Loucy (cell line): ENCODE measurements around the gene C4B.
"Not testable (repeated sequence)": the region's sequence is repeated elsewhere in the genome, so short reads cannot be mapped to it uniquely, and the experiment has no call there.

Experiments
- H2AFZ ChIP-seq: fragments of 200-600 bp; sonication (generic); 2 replicates; pipeline ENCODE4 v1.6.0; 2016; ENCODE audit warnings: antibody characterized with exemption, mild to moderate bottlenecking, low read length, moderate library complexity
- H3F3A ChIP-seq: fragments of 200-600 bp; 2 replicates; pipeline ENCODE4 v1.6.0; 2016; ENCODE audit warnings: antibody characterized with exemption, low read depth, mild to moderate bottlenecking
- H3K27me3 ChIP-seq: fragments of 200-600 bp; sonication (generic); 2 replicates; pipeline ENCODE4 v1.6.1; 2014; ENCODE audit warnings: low read length, mild to moderate bottlenecking; ENCODE audit not compliant: insufficient read depth, poor library complexity, severe bottlenecking
- H3K36me3 ChIP-seq: fragments of 200-600 bp; sonication (generic); 2 replicates; pipeline ENCODE4 v1.6.1; 2016; ENCODE audit warnings: low read length; ENCODE audit not compliant: insufficient read depth
- H3K4me1 ChIP-seq: fragments of 200-600 bp; sonication (generic); 2 replicates; pipeline ENCODE4 v1.5.1; 2014; ENCODE audit warnings: low read length, mild to moderate bottlenecking; ENCODE audit not compliant: insufficient read depth, poor library complexity, severe bottlenecking
- H3K4me2 ChIP-seq: fragments of 200-600 bp; sonication (generic); 2 replicates; pipeline ENCODE4 v1.6.0; 2014; ENCODE audit warnings: antibody characterized with exemption, low read length, low read depth, mild to moderate bottlenecking; ENCODE audit not compliant: poor library complexity, severe bottlenecking
- H3K4me3 ChIP-seq: fragments of 200-600 bp; sonication (generic); 2 replicates; pipeline ENCODE4 v1.5.1; 2014; ENCODE audit warnings: low read length, mild to moderate bottlenecking, mixed read lengths; ENCODE audit not compliant: poor library complexity, severe bottlenecking
- H3K79me2 ChIP-seq: fragments of 200-600 bp; sonication (generic); 2 replicates; pipeline ENCODE4 v1.6.1; 2014; ENCODE audit warnings: low read length; ENCODE audit not compliant: insufficient read depth
- H3K9ac ChIP-seq: fragments of 200-600 bp; sonication (generic); 2 replicates; pipeline ENCODE4 v1.6.0; 2014; ENCODE audit warnings: mild to moderate bottlenecking, low read depth, low read length, moderate library complexity; ENCODE audit not compliant: poor library complexity, severe bottlenecking
- H3K9me2 ChIP-seq: fragments of 200-600 bp; sonication (generic); replicated peaks from 2 replicates; pipeline ENCODE4 v1.6.1; 2016; ENCODE audit warnings: low read depth, low read length, mixed read lengths
- H3K9me3 ChIP-seq: fragments of 200-600 bp; sonication (generic); 2 replicates; pipeline ENCODE4 v1.6.1; 2014; ENCODE audit warnings: mild to moderate bottlenecking, antibody characterized with exemption, low read length, low read depth; ENCODE audit not compliant: insufficient read depth
- H4K20me1 ChIP-seq: fragments of 200-600 bp; sonication (generic); 2 replicates; pipeline ENCODE4 v1.6.0; 2014; ENCODE audit warnings: antibody characterized with exemption, low read length, mild to moderate bottlenecking; ENCODE audit not compliant: insufficient read depth, poor library complexity, severe bottlenecking

Gene C4B

GRCh38 chr6:32010856-32011530 is 3.6 kb upstream of the C4B start:
- H3K27me3 ChIP-seq, H4K20me1 ChIP-seq, H3K79me2 ChIP-seq, H3K36me3 ChIP-seq, H3K4me3 ChIP-seq, H3F3A ChIP-seq, H3K9ac ChIP-seq, H3K4me1 ChIP-seq, H3K9me3 ChIP-seq, H2AFZ ChIP-seq, H3K9me2 ChIP-seq, H3K4me2 ChIP-seq: not testable (repeated sequence)

- H3K36me3 ChIP-seq, H3K9ac ChIP-seq, H3K9me2 ChIP-seq, H3K27me3 ChIP-seq, H3K4me1 ChIP-seq, H3K4me3 ChIP-seq, H3F3A ChIP-seq, H2AFZ ChIP-seq, H3K79me2 ChIP-seq, H3K4me2 ChIP-seq, H4K20me1 ChIP-seq, H3K9me3 ChIP-seq: not testable (repeated sequence)
These were observed 1.5 kb upstream of the C4B start for GRCh38 chr6:32012941-32013617.

DNA sequence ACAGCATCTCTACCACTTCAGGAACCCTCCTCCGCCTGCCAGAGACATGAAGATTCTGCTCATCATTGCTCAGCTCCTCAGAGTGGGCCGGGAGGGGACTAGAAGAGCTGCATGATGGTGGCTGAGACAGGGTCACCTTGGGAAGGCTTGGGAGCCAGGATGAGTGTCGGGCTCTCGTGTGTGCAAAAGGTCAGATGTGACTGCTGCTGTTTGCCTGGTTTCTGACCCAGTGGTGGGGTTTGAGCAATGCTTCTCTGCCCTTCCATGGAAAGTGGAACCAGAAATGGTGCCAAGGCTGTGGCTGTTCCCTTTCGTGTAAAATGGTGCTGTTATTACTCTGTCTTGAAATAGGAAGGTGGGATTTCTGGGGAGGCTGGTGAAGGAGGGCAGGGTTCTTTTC is 857 bp upstream of the C4B start:
- not testable (repeated sequence) for H3K79me2 ChIP-seq, H2AFZ ChIP-seq, H3K9me2 ChIP-seq, H3K4me2 ChIP-seq, H3K9ac ChIP-seq, H3K4me3 ChIP-seq, H3K9me3 ChIP-seq, H3F3A ChIP-seq, H4K20me1 ChIP-seq, H3K4me1 ChIP-seq, H3K36me3 ChIP-seq, H3K27me3 ChIP-seq

GRCh38 chr6:32022100-32022499 is 7.5 kb downstream of the C4B start:
- H3K79me2 ChIP-seq, H3K9me2 ChIP-seq, H3K4me3 ChIP-seq, H4K20me1 ChIP-seq, H3K36me3 ChIP-seq, H3K4me1 ChIP-seq, H3K9me3 ChIP-seq, H3K4me2 ChIP-seq, H3K27me3 ChIP-seq, H3K9ac ChIP-seq, H3F3A ChIP-seq, H2AFZ ChIP-seq: not testable (repeated sequence)

DNA sequence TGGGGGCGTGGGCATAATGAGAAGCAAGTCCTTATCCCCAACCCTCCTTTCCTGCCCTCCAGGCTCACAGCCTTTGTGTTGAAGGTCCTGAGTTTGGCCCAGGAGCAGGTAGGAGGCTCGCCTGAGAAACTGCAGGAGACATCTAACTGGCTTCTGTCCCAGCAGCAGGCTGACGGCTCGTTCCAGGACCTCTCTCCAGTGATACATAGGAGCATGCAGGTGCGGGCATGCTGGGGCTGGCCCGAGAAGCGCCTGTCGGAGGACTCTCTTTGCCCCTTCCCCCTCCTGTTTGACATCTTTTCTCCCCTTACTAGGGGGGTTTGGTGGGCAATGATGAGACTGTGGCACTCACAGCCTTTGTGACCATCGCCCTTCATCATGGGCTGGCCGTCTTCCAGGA is 14.0 kb downstream of the C4B start:
- H3K79me2 ChIP-seq, H2AFZ ChIP-seq, H3K4me3 ChIP-seq, H3K9ac ChIP-seq, H3F3A ChIP-seq, H3K9me2 ChIP-seq, H3K4me2 ChIP-seq, H4K20me1 ChIP-seq, H3K9me3 ChIP-seq, H3K27me3 ChIP-seq, H3K4me1 ChIP-seq, H3K36me3 ChIP-seq: not testable (repeated sequence)

DNA sequence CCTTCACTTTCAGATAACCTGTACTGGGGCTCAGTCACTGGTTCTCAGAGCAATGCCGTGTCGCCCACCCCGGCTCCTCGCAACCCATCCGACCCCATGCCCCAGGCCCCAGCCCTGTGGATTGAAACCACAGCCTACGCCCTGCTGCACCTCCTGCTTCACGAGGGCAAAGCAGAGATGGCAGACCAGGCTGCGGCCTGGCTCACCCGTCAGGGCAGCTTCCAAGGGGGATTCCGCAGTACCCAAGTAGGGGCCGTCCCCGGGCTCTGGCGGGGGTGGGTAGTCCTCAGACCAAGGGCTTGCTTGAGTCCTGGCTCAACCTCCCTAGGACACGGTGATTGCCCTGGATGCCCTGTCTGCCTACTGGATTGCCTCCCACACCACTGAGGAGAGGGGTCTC is 15.0 kb downstream of the C4B start:
- H3K9me2 ChIP-seq, H2AFZ ChIP-seq, H3K79me2 ChIP-seq, H3K36me3 ChIP-seq, H3F3A ChIP-seq, H3K4me2 ChIP-seq, H3K9ac ChIP-seq, H3K9me3 ChIP-seq, H4K20me1 ChIP-seq, H3K4me1 ChIP-seq, H3K27me3 ChIP-seq, H3K4me3 ChIP-seq: not testable (repeated sequence)

DNA sequence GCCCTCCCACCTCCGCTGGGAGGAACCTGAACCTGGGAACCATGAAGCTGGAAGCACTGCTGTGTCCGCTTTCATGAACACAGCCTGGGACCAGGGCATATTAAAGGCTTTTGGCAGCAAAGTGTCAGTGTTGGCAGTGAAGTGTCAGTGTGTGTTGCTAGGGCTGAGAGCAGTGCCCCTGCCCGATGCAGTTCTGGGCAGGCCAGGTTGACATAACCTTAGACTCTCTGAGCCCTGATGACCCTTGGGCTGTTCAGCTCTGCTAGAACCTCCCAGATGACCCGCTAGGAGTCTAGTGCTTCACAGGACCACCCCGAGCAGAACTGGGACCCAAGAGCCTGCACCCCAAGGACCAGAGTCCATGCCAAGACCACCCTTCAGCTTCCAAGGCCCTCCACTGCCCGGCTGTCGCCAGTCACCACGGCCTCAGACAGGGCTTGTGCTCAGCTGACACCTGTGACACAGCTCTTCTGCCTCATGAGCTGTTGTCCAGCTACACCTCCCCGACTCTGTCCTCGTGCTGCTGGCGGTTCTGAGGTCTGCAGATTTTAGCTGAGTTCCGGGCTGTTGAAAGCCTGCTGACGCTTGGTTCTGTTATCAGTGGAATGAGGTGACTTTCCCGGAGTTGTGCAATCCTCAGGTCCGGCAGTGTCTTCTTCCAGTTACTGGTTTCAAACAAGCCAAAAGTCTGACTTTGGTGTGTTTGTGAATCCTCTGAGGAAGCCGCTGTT is 20.9 kb downstream of the C4B start:
- H3F3A ChIP-seq, H4K20me1 ChIP-seq, H3K9ac ChIP-seq, H3K27me3 ChIP-seq, H3K4me2 ChIP-seq, H3K9me2 ChIP-seq, H2AFZ ChIP-seq, H3K4me1 ChIP-seq, H3K36me3 ChIP-seq, H3K4me3 ChIP-seq, H3K9me3 ChIP-seq, H3K79me2 ChIP-seq: not testable (repeated sequence)
